ENCODE measurements around the gene RCBTB2. TPM values are rescaled to one million over a fixed set of nuclear protein-coding genes. Genes with fewer than 3 reads are reported as not detected.

Gene RCBTB2
- total RNA-seq, 8 experiments from 2014 or later, result 7.6 to 22.9 (median 9.4) TPM

DNA sequence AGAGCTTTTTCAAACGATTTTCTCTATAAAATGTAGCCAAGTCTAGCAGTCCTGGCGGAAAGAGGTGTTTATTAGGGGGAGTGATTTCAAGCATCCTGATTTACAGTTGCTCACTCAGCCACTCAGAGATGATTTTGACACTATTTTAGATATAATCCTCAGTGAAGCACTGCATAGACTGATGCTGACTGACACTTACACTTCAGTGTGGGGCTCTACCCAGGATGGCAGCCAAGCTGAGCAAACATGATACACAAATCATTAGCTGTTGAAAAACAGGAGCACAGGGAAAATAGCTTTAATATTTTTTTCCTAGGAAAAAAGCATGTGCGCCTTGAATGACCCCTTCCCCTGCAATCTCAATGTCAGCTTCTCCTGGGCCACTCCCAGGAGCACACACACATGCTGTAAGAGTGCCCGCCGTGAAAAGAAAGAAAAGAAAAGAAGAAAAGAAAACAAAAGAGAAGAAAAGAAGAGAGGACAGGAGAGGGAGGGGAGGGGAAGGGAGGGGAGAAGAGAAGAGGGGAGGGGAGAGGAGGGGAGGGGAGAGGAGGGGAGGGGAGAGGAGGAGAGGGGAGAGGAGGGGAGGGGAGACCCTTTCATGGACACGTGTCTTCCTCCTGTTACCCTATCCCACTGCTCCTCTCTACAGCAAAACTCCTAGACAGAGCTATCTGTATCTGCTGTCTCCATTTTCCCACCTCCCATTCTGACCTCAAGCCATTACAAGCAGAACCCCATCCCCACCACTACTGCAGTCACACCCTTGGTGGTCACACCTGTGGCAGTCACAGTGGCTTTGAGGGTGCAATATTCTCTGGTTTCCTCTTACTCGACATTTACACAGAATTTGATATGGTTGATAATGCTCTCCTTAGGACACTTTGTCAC, 36.4 kb downstream of the RCBTB2 start:
- H3K27ac ChIP-seq, result no peak overlapping the region
- H3K4me3 ChIP-seq, result no peak overlapping the region
- 55 to 100% (median 85%) methylated on average over 1 to 6 of the region's 7 CpGs; no CpG with 5 or more reads in 1 of the 10 experiments for WGBS, 10 experiments
- ATAC-seq (replicated peaks in 6 of 8), result peak in 5 of 8 experiments; percentile 30 to 63 (median 39)
- in situ Hi-C loops (cut with MboI; ENCODE audit: low pct_unique_long_range_greater_than_20kb in 2 of 9, low sequenced_read_pairs in 9 of 9, unreplicated experiment in 9 of 9), result no loop called here
- no peaks in the 10 kb centered on the region for H3K4me1 ChIP-seq (replicated peaks in 1 of 2)

DNA sequence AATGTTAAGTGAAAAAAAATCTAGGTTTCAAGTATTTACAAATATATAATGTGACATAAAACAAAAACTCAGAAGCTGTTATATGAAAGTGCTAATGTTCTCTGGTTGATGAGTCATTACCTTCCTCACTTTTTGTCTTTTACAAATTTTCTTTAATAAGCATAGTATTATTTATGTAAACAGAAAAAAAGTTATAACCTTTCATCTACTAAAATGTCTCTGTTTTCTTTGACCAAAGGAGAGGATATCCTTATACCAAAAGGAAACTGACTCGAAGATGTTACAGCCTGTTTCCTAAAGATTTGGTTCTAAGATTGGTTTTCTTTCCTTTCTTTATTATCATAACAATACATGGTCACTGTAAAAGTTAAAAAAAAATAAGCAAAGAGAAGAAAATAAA, 38.0 kb downstream of the RCBTB2 start:
- Histone ChIP-seq H3K27ac (no peak overlapping the region), H3K4me1 (replicated peaks in 1 of 2) (no peaks in the 10 kb centered on the region), H3K4me3 (no peak overlapping the region)
- in situ Hi-C loops (cut with MboI; ENCODE audit: low pct_unique_long_range_greater_than_20kb in 2 of 9, low sequenced_read_pairs in 9 of 9, unreplicated experiment in 9 of 9), result no loop called here
- ATAC-seq (replicated peaks in 6 of 8), result no peak
- WGBS, 10 experiments, result 58 to 100% (median 91%) methylated on average over 1 of the region's 1 CpG

GRCh38 chr13:48493851-48494250, 39.0 kb downstream of the RCBTB2 start:
- in situ Hi-C loops (cut with MboI; ENCODE audit: low pct_unique_long_range_greater_than_20kb in 2 of 9, low sequenced_read_pairs in 9 of 9, unreplicated experiment in 9 of 9), result no loop called here
- WGBS, 10 experiments, result 13 to 100% (median 87%) methylated on average over 1 to 2 of the region's 2 CpGs; no CpG with 5 or more reads in 2 of the 10 experiments
- Histone ChIP-seq H3K4me1 (replicated peaks in 1 of 2) (no peaks in the 10 kb centered on the region), H3K4me3 (no peak overlapping the region), H3K27ac (no peak overlapping the region)
- peak in 1 of 8 experiments; percentile 15 for ATAC-seq (replicated peaks in 6 of 8)

- Histone ChIP-seq H3K27ac (no peak overlapping the region), H3K4me3 (no peak overlapping the region), H3K4me1 (replicated peaks in 1 of 2) (no peaks in the 10 kb centered on the region)
- peak in 3 of 8 experiments; percentile 10 to 23 (median 13) for ATAC-seq (replicated peaks in 6 of 8)
- in situ Hi-C loops (cut with MboI; ENCODE audit: low pct_unique_long_range_greater_than_20kb in 2 of 9, low sequenced_read_pairs in 9 of 9, unreplicated experiment in 9 of 9), result no loop called here
- 44 to 100% (median 77%) methylated on average over 1 to 4 of the region's 4 CpGs; no CpG with 5 or more reads in 2 of the 10 experiments for WGBS, 10 experiments
These were observed 39.7 kb downstream of the RCBTB2 start for GRCh38 chr13:48493066-48493765.

GRCh38 chr13:48492470-48493065, 40.3 kb downstream of the RCBTB2 start:
- in situ Hi-C loops (cut with MboI; ENCODE audit: low pct_unique_long_range_greater_than_20kb in 2 of 9, low sequenced_read_pairs in 9 of 9, unreplicated experiment in 9 of 9), result no loop called here
- WGBS, 10 experiments, result 0 to 91% (median 79%) methylated on average over 2 to 16 of the region's 16 CpGs; no CpG with 5 or more reads in 1 of the 10 experiments
- peak in 3 of 8 experiments; percentile 81 to 94 (median 88) for ATAC-seq (replicated peaks in 6 of 8)

GRCh38 chr13:48492096-48492440, 40.8 kb downstream of the RCBTB2 start:
- Histone ChIP-seq H3K4me1 (replicated peaks in 1 of 2) (no peaks in the 10 kb centered on the region), H3K4me3 (no peak overlapping the region), H3K27ac (no peak overlapping the region)
- in situ Hi-C loops (cut with MboI; ENCODE audit: low pct_unique_long_range_greater_than_20kb in 2 of 9, low sequenced_read_pairs in 9 of 9, unreplicated experiment in 9 of 9), result no loop called here
- ATAC-seq (replicated peaks in 6 of 8), result peak in 3 of 8 experiments; percentile 27 to 35 (median 28)
- WGBS, 10 experiments, result 0 to 83% (median 55%) methylated on average over 1 of the region's 1 CpG; no CpG with 5 or more reads in 7 of the 10 experiments

More at GRCh38 chr13:48492470-48493065, 40.3 kb downstream of the RCBTB2 start:
- H3K4me1 ChIP-seq (replicated peaks in 1 of 2), result no peaks in the 10 kb centered on the region
- H3K27ac ChIP-seq, result no peak overlapping the region
- no peak overlapping the region for H3K4me3 ChIP-seq

DNA sequence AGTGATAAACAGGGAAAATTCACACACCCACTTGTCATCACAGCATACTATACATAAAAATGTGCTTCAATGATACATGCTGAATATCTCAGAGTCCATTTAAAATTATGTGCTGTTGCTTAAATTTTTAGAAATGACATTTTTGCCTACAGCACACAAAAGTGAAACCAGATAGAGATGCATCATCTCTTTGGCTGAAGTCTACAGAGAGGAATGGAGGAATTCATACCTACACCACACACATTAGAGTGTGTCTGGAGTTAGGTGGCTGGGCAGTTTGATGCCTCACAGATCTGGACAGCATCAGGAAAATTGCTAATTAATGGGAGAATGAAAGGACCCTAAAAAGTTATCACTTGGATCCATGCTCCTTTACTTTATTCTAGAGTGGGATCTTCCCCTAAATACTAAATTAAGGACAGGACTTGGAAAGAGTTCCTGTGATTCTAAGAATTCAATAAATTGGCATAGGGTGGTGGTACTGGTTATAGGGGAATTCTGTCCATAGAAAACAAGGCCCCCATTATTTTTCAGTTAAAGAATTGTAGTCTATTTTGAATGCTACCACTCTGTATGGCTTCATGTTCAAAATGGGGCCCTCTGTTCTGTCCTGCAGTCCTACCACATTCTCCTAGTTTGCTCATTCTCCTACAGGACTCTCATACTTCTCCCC, 41.3 kb downstream of the RCBTB2 start:
- H3K4me3 ChIP-seq, result no peak overlapping the region
- ATAC-seq (replicated peaks in 6 of 8), result peak in 1 of 8 experiments; percentile 9
- in situ Hi-C loops (cut with MboI; ENCODE audit: low pct_unique_long_range_greater_than_20kb in 2 of 9, low sequenced_read_pairs in 9 of 9, unreplicated experiment in 9 of 9), result no loop called here
- no peaks in the 10 kb centered on the region for H3K4me1 ChIP-seq (replicated peaks in 1 of 2)
- no peak overlapping the region for H3K27ac ChIP-seq

- no peak for ATAC-seq (replicated peaks in 6 of 8)
- 73 to 100% (median 96%) methylated on average over 1 to 3 of the region's 3 CpGs; no CpG with 5 or more reads in 1 of the 10 experiments for WGBS, 10 experiments
- H3K4me3 ChIP-seq, result no peak overlapping the region
- H3K27ac ChIP-seq, result no peak overlapping the region
- in situ Hi-C loops (cut with MboI; ENCODE audit: low pct_unique_long_range_greater_than_20kb in 2 of 9, low sequenced_read_pairs in 9 of 9, unreplicated experiment in 9 of 9), result no loop called here
- H3K4me1 ChIP-seq (replicated peaks in 1 of 2), result no peaks in the 10 kb centered on the region
These were observed 42.6 kb downstream of the RCBTB2 start for GRCh38 chr13:48490241-48490640.

DNA sequence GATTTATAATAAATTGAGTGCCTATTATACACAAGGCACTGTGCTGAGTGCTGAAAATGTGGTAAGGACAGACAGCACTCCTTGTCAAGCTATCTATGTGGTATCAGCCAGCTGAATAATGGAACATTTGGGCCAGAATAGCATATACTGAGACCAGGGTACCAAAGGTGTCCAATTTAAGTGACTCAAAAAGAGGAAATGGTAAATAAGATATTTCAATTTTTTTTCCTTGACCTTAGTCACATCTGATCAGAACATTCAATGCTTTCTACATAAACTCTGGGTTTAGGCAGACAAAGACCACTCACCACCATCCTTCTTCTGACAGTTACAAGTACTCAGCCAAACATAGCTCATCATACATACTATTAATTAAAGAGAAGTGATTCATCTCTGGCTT, 43.2 kb downstream of the RCBTB2 start:
- ATAC-seq (replicated peaks in 6 of 8), result no peak
- Histone ChIP-seq H3K4me1 (replicated peaks in 1 of 2) (no peaks in the 10 kb centered on the region), H3K4me3 (no peak overlapping the region), H3K27ac (no peak overlapping the region)
- in situ Hi-C loops (cut with MboI; ENCODE audit: low pct_unique_long_range_greater_than_20kb in 2 of 9, low sequenced_read_pairs in 9 of 9, unreplicated experiment in 9 of 9), result no loop called here

DNA sequence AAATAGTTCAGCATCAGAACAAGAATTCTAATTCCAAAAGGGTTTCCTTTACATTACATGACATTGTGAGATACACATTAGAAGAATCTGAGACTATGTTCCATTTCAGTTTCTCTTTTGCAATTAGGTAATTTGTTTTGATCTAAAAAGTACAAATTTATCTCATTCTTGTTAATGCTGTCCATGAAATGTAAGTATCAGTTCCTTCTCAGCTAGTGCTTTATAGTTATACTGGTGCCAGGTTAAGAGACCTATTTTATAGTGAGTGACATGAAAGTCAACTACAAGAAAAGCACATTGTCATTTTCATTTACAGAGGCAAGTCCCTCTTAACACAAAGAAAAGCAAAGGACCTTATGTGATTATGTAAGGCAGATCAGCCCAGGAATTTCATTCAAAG, 43.9 kb downstream of the RCBTB2 start:
- H3K27ac ChIP-seq, result no peak overlapping the region
- no peak overlapping the region for H3K4me3 ChIP-seq
- H3K4me1 ChIP-seq (replicated peaks in 1 of 2), result no peaks in the 10 kb centered on the region
- ATAC-seq (replicated peaks in 6 of 8), result no peak
- in situ Hi-C loops (cut with MboI; ENCODE audit: low pct_unique_long_range_greater_than_20kb in 2 of 9, low sequenced_read_pairs in 9 of 9, unreplicated experiment in 9 of 9), result no loop called here

GRCh38 chr13:48487968-48488367, 44.9 kb downstream of the RCBTB2 start:
- Histone ChIP-seq H3K27ac (no peak overlapping the region), H3K4me3 (no peak overlapping the region), H3K4me1 (replicated peaks in 1 of 2) (no peaks in the 10 kb centered on the region)
- no peak for ATAC-seq (replicated peaks in 6 of 8)
- in situ Hi-C loops (cut with MboI; ENCODE audit: low pct_unique_long_range_greater_than_20kb in 2 of 9, low sequenced_read_pairs in 9 of 9, unreplicated experiment in 9 of 9), result no loop called here
- WGBS, 10 experiments, result 42 to 100% (median 84%) methylated on average over 1 to 2 of the region's 2 CpGs; no CpG with 5 or more reads in 1 of the 10 experiments

- ATAC-seq (replicated peaks in 6 of 8), result no peak
- WGBS, 10 experiments, result 53 to 100% (median 95%) methylated on average over 1 to 2 of the region's 5 CpGs; no CpG with 5 or more reads in 6 of the 10 experiments
- Histone ChIP-seq H3K27ac (no peak overlapping the region), H3K4me1 (replicated peaks in 1 of 2) (no peaks in the 10 kb centered on the region), H3K4me3 (no peak overlapping the region)
- in situ Hi-C loops (cut with MboI; ENCODE audit: low pct_unique_long_range_greater_than_20kb in 2 of 9, low sequenced_read_pairs in 9 of 9, unreplicated experiment in 9 of 9), result no loop called here
These were observed 46.0 kb downstream of the RCBTB2 start for GRCh38 chr13:48486836-48487235.

DNA sequence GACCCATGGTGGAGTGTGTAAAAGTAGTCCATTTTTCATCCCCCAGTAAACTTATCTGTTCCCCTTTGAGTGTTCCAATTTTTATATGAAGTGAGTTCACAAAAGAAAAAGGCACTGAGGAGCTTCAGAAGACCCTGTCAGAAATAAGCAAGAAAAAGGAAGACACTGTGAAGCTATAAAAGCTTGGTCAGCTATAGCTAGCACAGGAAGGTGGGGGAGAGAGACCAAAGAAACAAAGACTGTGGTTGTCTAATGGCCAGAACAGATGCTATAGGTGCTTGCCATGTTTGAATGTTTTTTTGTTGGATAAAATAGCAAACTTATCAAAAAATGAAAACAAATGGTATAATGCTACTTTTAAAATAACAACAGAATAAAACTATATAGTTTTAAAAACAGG, 46.5 kb downstream of the RCBTB2 start:
- in situ Hi-C loops (cut with MboI; ENCODE audit: low pct_unique_long_range_greater_than_20kb in 2 of 9, low sequenced_read_pairs in 9 of 9, unreplicated experiment in 9 of 9), result no loop called here
- ATAC-seq (replicated peaks in 6 of 8), result no peak
- Histone ChIP-seq H3K4me1 (replicated peaks in 1 of 2) (no peaks in the 10 kb centered on the region), H3K27ac (no peak overlapping the region), H3K4me3 (no peak overlapping the region)

All from motor neuron (in vitro differentiated cells).